ENCODE measurements around the gene PUS3. TPM values are rescaled to one million over a fixed set of nuclear protein-coding genes. Genes with fewer than 3 reads are reported as not detected.

The PUS3 gene, protein sequence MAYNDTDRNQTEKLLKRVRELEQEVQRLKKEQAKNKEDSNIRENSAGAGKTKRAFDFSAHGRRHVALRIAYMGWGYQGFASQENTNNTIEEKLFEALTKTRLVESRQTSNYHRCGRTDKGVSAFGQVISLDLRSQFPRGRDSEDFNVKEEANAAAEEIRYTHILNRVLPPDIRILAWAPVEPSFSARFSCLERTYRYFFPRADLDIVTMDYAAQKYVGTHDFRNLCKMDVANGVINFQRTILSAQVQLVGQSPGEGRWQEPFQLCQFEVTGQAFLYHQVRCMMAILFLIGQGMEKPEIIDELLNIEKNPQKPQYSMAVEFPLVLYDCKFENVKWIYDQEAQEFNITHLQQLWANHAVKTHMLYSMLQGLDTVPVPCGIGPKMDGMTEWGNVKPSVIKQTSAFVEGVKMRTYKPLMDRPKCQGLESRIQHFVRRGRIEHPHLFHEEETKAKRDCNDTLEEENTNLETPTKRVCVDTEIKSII
- total RNA-seq (2014; rRNA removed; shearing (Covaris generic)) = 18.7 and 30.1 TPM in 2 replicates

DNA sequence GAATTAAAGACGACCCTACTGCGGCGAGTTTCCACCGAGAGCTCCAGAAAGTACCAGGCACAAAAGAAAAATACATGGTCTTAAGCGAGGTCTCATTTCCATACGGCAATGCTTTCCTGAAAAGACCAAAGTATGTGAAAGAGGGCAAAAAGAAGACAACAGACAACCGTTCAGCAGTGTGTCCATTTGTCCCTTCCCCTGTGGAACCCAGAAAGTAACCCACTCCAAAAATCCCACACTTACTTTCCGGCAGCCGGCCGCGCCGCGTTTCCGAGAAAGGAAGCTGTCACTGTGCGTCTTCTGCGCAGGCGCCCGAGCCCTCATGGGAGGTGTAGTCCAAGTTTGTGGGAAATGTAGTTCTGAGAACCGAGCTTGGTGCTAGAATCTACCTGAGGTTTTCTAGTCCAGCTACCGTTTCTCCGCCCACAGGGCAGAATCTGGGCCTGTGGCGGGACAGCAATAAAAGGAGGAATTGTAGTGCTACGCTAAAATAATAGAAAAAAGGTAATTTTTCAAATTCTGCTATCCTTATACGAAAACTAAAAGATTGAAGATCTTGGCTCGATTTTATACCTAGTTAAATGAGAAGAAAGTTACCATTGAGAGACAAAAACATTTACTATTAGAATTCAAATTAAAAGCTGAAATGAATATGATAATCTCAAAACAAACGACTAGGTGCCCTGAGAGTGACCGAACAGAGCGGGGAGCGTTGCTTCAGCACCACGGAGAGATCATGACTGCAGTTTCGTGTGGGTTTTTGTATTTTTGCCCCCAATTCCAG, at the start of gene PUS3:
Gene PUS3, minus strand, starts transcription at position 280 of the 784 bp plus-strand sequence. CDS start 6,922 bp downstream, outside the sequence.

DNA sequence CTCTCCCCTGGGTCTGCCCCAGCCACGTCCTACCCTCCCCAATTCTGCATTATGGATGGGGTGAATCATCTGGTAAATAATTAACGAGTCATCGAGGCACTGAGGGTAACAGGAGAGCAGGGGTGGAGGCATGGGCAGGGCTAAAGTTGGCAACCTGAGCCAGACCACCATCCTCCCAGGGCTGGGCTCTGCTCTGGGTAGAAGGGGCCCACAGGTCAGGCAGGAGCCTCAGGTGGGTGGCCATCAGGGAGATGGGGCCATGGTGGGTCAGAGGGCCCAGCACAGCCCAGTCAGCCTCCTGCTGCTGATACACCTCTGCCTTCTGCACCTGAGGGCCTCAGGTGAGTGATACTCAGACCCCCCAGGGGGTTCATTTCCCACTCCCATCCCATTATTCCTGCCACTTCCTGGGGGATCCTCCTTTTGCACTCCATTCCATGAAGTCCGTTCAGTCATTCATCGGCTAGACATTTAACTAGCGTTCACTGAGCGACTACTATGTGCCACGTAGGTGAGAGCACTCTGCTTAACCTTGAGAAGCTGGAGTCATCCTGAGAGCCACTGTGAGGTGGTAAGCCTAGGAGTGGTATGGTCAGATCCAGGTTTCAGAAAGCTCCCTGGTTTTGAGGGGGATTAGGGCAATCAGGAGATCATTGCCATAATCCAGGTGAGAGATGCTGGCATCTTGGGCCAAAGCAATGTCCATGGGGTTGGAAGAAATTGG, 43.0 kb upstream of the PUS3 start, which contains the start of gene VSIG10L2:
Gene VSIG10L2, plus strand, starts transcription at position 248 of the 724 bp plus-strand sequence. Its CDS starts 12 bp downstream, at position 260.

GRCh38 chr11:125903711-125904659, 979 bp upstream of the PUS3 start, which contains the start of gene DDX25:
TSS of gene DDX25 (plus strand) at chr11:125904508. CDS start at chr11:125904518, 10 bp downstream.

DNA sequence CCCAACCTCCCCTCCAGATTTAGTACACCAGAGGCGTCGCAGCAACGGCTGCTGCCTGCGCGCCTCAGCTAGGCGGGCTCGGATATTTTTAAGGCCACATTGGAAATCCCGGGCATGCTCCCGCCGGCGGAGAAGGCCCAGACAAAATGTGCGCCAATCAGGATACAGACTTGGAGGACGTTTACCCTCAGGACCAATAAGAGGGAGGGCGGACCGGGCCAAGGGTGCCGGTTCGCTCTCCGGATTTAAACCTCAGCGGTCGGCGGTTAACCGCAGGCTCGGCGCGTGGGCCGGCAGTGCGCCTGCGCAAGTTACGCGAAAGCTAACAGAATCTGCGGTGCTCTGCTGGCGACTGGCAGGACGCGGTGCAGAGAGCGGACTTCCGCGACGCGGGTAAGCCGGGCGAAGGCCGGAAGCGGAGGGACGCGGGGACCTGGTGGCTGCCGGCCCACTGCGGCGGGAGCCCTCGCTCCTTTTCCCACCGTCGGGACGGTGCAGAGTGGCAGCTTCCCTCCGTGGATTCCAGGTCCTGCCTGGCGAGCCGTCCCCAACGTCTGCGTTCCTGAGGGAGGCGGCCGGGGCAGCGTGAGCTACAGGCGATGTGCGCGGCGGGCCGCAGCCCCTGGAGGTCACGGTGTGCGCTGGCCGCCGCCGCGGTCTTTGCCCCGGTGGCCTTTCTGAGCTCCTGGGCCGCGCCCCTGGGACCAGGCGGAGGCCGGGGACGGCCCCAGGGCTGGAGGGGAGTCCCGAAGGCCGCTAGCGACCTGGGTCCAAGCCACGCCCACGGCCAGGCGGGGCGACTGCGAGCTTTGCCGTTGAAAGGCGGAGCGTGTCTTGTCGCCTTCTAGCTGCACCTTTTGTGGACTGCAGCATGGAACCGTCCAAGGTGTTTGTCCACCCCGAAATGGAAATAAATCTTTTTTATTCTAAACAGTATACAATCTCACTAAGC, 15.4 kb downstream of the PUS3 start, which contains the start of gene HYLS1:
Gene HYLS1, plus strand, starts transcription at position 296 of the 952 bp plus-strand sequence. CDS start 11,701 bp downstream, outside the sequence.

Other genes with a start within 250 kb of the PUS3 start
- 0.16 TPM in 1 of 2 replicates, not detected in the other for gene ACRV1, start 222.4 kb downstream of the PUS3 start, total RNA-seq (2014; rRNA removed; shearing (Covaris generic))
- gene PATE1, start 156.9 kb downstream of the PUS3 start, total RNA-seq (2014; rRNA removed; shearing (Covaris generic)) = not detected in 2 replicates
- 0.87 TPM in 1 of 2 replicates, not detected in the other for gene PATE2, start 124.4 kb downstream of the PUS3 start, total RNA-seq (2014; rRNA removed; shearing (Covaris generic))
- gene PATE3, start 115.1 kb downstream of the PUS3 start, total RNA-seq (2014; rRNA removed; shearing (Covaris generic)) = 0.11 TPM in 1 of 2 replicates, not detected in the other
- not detected in 2 replicates for gene PATE4, start 69.9 kb downstream of the PUS3 start, total RNA-seq (2014; rRNA removed; shearing (Covaris generic))
- gene HYLS1, start 15.5 kb downstream of the PUS3 start, total RNA-seq (2014; rRNA removed; shearing (Covaris generic)) = 16.8 and 17.2 TPM in 2 replicates
- gene DDX25, start 1.3 kb upstream of the PUS3 start, total RNA-seq (2014; rRNA removed; shearing (Covaris generic)) = 0.04 TPM in 1 of 2 replicates, not detected in the other
- gene VSIG10L2, start 42.8 kb upstream of the PUS3 start, total RNA-seq (2014; rRNA removed; shearing (Covaris generic)) = 0.08 and 0.27 TPM in 2 replicates
- 14.0 and 14.8 TPM in 2 replicates for gene CDON, start 159.7 kb upstream of the PUS3 start, total RNA-seq (2014; rRNA removed; shearing (Covaris generic))